H9 (cell line): ENCODE results near the gene GPR180. TPM values are rescaled to one million over a fixed set of nuclear protein-coding genes. Genes with fewer than 3 reads are reported as not detected.
A peak's percentile ranks its signal among the peaks of the same experiment; 100 is the strongest.

ENCODE experiments used
- DNase-seq: peaks from one replicate; pipeline ENCODE4 v3.0.0-alpha.2; 2017
- H2AFZ ChIP-seq: one replicate; pipeline ENCODE4 v1.6.1; 2013; ENCODE audit warnings: mild to moderate bottlenecking, low read length, control low read depth, moderate library complexity
- H2AK5ac ChIP-seq: 2 replicates; pipeline ENCODE4 v1.6.1; 2013; ENCODE audit warnings: low read length, control low read depth, mixed read lengths; ENCODE audit not compliant: insufficient read length
- H2BK120ac ChIP-seq: one replicate; pipeline ENCODE4 v1.6.1; 2013; ENCODE audit warnings: low read depth, mild to moderate bottlenecking, low read length, control low read depth, inconsistent platforms; ENCODE audit not compliant: poor library complexity, severe bottlenecking
- H2BK12ac ChIP-seq: 2 replicates; pipeline ENCODE4 v1.6.1; 2013; ENCODE audit warnings: low read length, control low read depth, mixed read lengths, low read depth; ENCODE audit not compliant: insufficient read length
- H2BK15ac ChIP-seq: 2 replicates; pipeline ENCODE4 v1.6.1; 2013; ENCODE audit warnings: low read depth, low read length, control low read depth
- H2BK20ac ChIP-seq: one replicate; pipeline ENCODE4 v1.6.1; 2013; ENCODE audit warnings: low read depth, mild to moderate bottlenecking, low read length, control low read depth, inconsistent platforms; ENCODE audit not compliant: poor library complexity, severe bottlenecking
- H2BK5ac ChIP-seq: 2 replicates; pipeline ENCODE4 v1.6.1; 2013; ENCODE audit warnings: low read length, control low read depth, mixed read lengths; ENCODE audit not compliant: insufficient read length
- H3K14ac ChIP-seq: 2 replicates; pipeline ENCODE4 v1.6.1; 2013; ENCODE audit warnings: low read length, control low read depth; ENCODE audit not compliant: insufficient read depth
- H3K18ac ChIP-seq: 2 replicates; pipeline ENCODE4 v1.6.1; 2013; ENCODE audit warnings: low read depth, mild to moderate bottlenecking, mixed read lengths, low read length, control low read depth; ENCODE audit not compliant: insufficient read length
- H3K23ac ChIP-seq: 2 replicates; pipeline ENCODE4 v1.6.1; 2013; ENCODE audit warnings: low read length, control low read depth, mixed read lengths, low read depth; ENCODE audit not compliant: insufficient read length
- H3K23me2 ChIP-seq: 2 replicates; pipeline ENCODE4 v1.6.1; 2013; ENCODE audit warnings: low read depth, mild to moderate bottlenecking, mixed read lengths, low read length, control low read depth; ENCODE audit not compliant: insufficient read length, poor library complexity, severe bottlenecking
- H3K27ac ChIP-seq: 2 replicates; pipeline ENCODE4 v1.5.1; 2013; ENCODE audit warnings: low read length, control low read depth, mixed read lengths, low read depth; ENCODE audit not compliant: insufficient read length
- H3K27me3 ChIP-seq: 2 replicates; pipeline ENCODE4 v1.6.1; 2013; ENCODE audit warnings: low read length, control low read depth, inconsistent platforms; ENCODE audit not compliant: insufficient read depth
- H3K4ac ChIP-seq: 2 replicates; pipeline ENCODE4 v1.6.1; 2013; ENCODE audit warnings: low read depth, mild to moderate bottlenecking, control low read depth, inconsistent platforms, low read length, moderate library complexity
- H3K4me1 ChIP-seq: 2 replicates; pipeline ENCODE4 v1.6.1; 2013; ENCODE audit warnings: low read length, control low read depth, inconsistent platforms; ENCODE audit not compliant: insufficient read depth
- H3K4me2 ChIP-seq: 2 replicates; pipeline ENCODE4 v1.6.1; 2013; ENCODE audit warnings: low read length, control low read depth, mixed read lengths; ENCODE audit not compliant: insufficient read length, insufficient read depth
- H3K56ac ChIP-seq: 2 replicates; pipeline ENCODE4 v1.6.1; 2013; ENCODE audit warnings: low read depth, mild to moderate bottlenecking, mixed read lengths, low read length, control low read depth; ENCODE audit not compliant: insufficient read length
- H3K79me1 ChIP-seq: 2 replicates; pipeline ENCODE4 v1.6.1; 2013; ENCODE audit warnings: low read depth, mild to moderate bottlenecking, moderate library complexity, low read length, control low read depth, inconsistent platforms; ENCODE audit not compliant: insufficient read depth, poor library complexity, severe bottlenecking
- H3K79me2 ChIP-seq: 2 replicates; pipeline ENCODE4 v1.6.1; 2013; ENCODE audit warnings: low read length, control low read depth, inconsistent platforms; ENCODE audit not compliant: insufficient read depth
- H3K9ac ChIP-seq: 2 replicates; pipeline ENCODE4 v1.6.1; 2013; ENCODE audit warnings: low read length, control low read depth, mixed read lengths; ENCODE audit not compliant: insufficient read length; ENCODE audit errors: extremely low read depth
- H3K9me3 ChIP-seq: one replicate; pipeline ENCODE4 v1.6.1; 2013; ENCODE audit warnings: low read depth, low read length, inconsistent platforms; ENCODE audit not compliant: control insufficient read depth
- H3T11ph ChIP-seq: one replicate; pipeline ENCODE4 v1.6.1; 2013; ENCODE audit warnings: mild to moderate bottlenecking, low read length, control low read depth, inconsistent platforms
- H4K20me1 ChIP-seq: one replicate; pipeline ENCODE4 v1.6.1; 2013; ENCODE audit not compliant: control insufficient read depth, insufficient read length, insufficient read depth
- H4K5ac ChIP-seq: 2 replicates; pipeline ENCODE4 v1.6.1; 2013; ENCODE audit warnings: low read depth, mild to moderate bottlenecking, mixed read lengths, low read length, control low read depth; ENCODE audit not compliant: insufficient read length
- H4K8ac ChIP-seq: replicated peaks from 2 replicates; pipeline ENCODE4 v1.6.1; 2013; ENCODE audit warnings: low read length, control low read depth, mixed read lengths, low read depth; ENCODE audit not compliant: insufficient read length
- H4K91ac ChIP-seq: 2 replicates; pipeline ENCODE4 v1.6.1; 2013; ENCODE audit warnings: low read depth, mild to moderate bottlenecking, moderate library complexity, mixed read lengths, low read length, control low read depth; ENCODE audit not compliant: insufficient read length
- H3K27ac Mint-ChIP-seq, 3 experiments: 2 replicates in 2 of 3; 3 replicates in 1 of 3; pipeline ENCODE4 v1.8.0; 2020 to 2021; ENCODE audit warnings: mixed read lengths in 3 of 3, mild to moderate bottlenecking in 1 of 3, moderate library complexity in 1 of 3
- H3K27me3 Mint-ChIP-seq: 2 replicates; pipeline ENCODE4 v1.8.0; 2021; ENCODE audit warnings: low read depth, mild to moderate bottlenecking, moderate library complexity, mixed read lengths
- H3K36me3 Mint-ChIP-seq, 3 experiments: 2 replicates in 2 of 3; 3 replicates in 1 of 3; pipeline ENCODE4 v1.8.0; 2020 to 2021; ENCODE audit warnings: low read depth in 3 of 3, mixed read lengths in 3 of 3; ENCODE audit not compliant: insufficient read depth in 1 of 3
- H3K4me1 Mint-ChIP-seq, 2 experiments: 2 replicates each; pipeline ENCODE4 v1.8.0; 2020; ENCODE audit warnings: mixed read lengths in 2 of 2
- H3K4me3 Mint-ChIP-seq, 2 experiments: 2 replicates in 1 of 2; 3 replicates in 1 of 2; pipeline ENCODE4 v1.8.0; 2020 to 2021; ENCODE audit warnings: mild to moderate bottlenecking in 2 of 2, mixed read lengths in 2 of 2, moderate library complexity in 1 of 2
- H3K9me3 Mint-ChIP-seq, 2 experiments: 2 replicates in 1 of 2; 3 replicates in 1 of 2; pipeline ENCODE4 v1.8.0; 2020; ENCODE audit warnings: mild to moderate bottlenecking in 2 of 2, mixed read lengths in 2 of 2, moderate library complexity in 1 of 2
- WGBS: extraction: QIAGEN DNeasy Blood & Tissue Kit; methylation state at CpG from one replicate; pipeline ENCODE4 v1.1.7; 2013; ENCODE audit warnings: missing lambda C conversion rate, low lambda C conversion rate, mixed read lengths; ENCODE audit not compliant: insufficient read length; ENCODE audit errors: extremely low coverage; 5-methylcytosine and 5-hydroxymethylcytosine counted together
- total RNA-seq: library from RNA; stranded (reverse); gene quantifications from 2 replicates; pipeline ENCODE4 v1.2.1, GENCODE V29; 2021
- TF ChIP-seq, protein P1 (sequence below): fragments of 200-600 bp; sonication (generic); conservative IDR thresholded peaks from 3 replicates; pipeline ENCODE4 v1.8.0; 2021; ENCODE audit warnings: antibody characterized with exemption, mild to moderate bottlenecking

The GPR180 gene
- total RNA-seq, 1 experiment from 2014 or later: 5.1 TPM

DNA sequence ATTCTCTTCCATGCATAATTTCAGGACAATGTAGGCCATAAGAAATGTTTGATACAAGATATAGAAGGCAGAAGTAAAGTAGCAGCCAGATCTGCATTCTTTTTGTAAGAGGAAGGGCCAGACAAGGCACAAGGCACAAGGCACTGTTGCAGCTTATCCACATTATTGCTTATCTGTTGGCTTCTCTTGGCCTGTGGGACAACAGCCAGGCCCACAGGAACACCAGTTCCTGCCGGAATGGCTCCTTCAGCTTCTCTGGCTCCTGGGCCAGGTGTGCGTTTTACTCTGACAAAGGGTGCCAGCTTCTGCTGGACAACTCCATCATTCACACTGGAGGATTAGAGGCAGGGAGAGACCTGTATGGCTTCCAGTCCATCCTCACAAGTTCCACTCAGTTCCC lies 29.2 kb downstream of the GPR180 start:
- no peak overlapping the region for H3K23ac ChIP-seq
- H3K4me1 ChIP-seq: peaks cover 5% of the 10 kb centered on the region; the same call in 1 of the 2 replicates
- H2BK15ac ChIP-seq: no peak overlapping the region
- no peaks in the 10 kb centered on the region for H3K27me3 ChIP-seq
- no peak overlapping the region for H3K4me3 Mint-ChIP-seq
- no peak overlapping the region for H4K91ac ChIP-seq
- no peak overlapping the region for H2AFZ ChIP-seq
- H3K27ac Mint-ChIP-seq: 0 out of 7 replicates have a peak overlapping the region, but pooled peaks of 1 of the 3 experiments have one; percentile 9
- no peaks in the 10 kb centered on the region for H3K9me3 Mint-ChIP-seq
- H3K9ac ChIP-seq: no peak overlapping the region
- no peak overlapping the region for H3T11ph ChIP-seq
- peaks cover 19 to 25% of the 10 kb centered on the region in 2 experiments for H3K4me1 Mint-ChIP-seq
- H3K27me3 Mint-ChIP-seq: no peaks in the 10 kb centered on the region
- H3K4ac ChIP-seq: no peak overlapping the region
- H4K8ac ChIP-seq: no peak overlapping the region
- no CpG with 5 or more reads among the region's 2 CpGs for WGBS
- H3K79me1 ChIP-seq: no peaks in the 10 kb centered on the region
- no peak overlapping the region for H3K27ac ChIP-seq
- H3K56ac ChIP-seq: no peak overlapping the region
- peaks cover 0 to 19% (median 18%) of the 10 kb centered on the region in 3 experiments; a peak in 5 of 7 replicates for H3K36me3 Mint-ChIP-seq
- no peak overlapping the region for H3K4me2 ChIP-seq
- H3K9me3 ChIP-seq: no peaks in the 10 kb centered on the region
- H3K14ac ChIP-seq: no peak overlapping the region
- H3K18ac ChIP-seq: no peak overlapping the region
- H4K20me1 ChIP-seq: no peaks in the 10 kb centered on the region
- no peaks in the 10 kb centered on the region for H3K79me2 ChIP-seq
- H2AK5ac ChIP-seq: no peak overlapping the region
- H2BK20ac ChIP-seq: no peak overlapping the region
- no peaks in the 10 kb centered on the region for H3K23me2 ChIP-seq
- no peak for DNase-seq
- TF ChIP-seq, protein P1, sequence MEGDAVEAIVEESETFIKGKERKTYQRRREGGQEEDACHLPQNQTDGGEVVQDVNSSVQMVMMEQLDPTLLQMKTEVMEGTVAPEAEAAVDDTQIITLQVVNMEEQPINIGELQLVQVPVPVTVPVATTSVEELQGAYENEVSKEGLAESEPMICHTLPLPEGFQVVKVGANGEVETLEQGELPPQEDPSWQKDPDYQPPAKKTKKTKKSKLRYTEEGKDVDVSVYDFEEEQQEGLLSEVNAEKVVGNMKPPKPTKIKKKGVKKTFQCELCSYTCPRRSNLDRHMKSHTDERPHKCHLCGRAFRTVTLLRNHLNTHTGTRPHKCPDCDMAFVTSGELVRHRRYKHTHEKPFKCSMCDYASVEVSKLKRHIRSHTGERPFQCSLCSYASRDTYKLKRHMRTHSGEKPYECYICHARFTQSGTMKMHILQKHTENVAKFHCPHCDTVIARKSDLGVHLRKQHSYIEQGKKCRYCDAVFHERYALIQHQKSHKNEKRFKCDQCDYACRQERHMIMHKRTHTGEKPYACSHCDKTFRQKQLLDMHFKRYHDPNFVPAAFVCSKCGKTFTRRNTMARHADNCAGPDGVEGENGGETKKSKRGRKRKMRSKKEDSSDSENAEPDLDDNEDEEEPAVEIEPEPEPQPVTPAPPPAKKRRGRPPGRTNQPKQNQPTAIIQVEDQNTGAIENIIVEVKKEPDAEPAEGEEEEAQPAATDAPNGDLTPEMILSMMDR: no peak
- H4K5ac ChIP-seq: no peak overlapping the region
- no peak overlapping the region for H2BK5ac ChIP-seq
- no peak overlapping the region for H2BK120ac ChIP-seq
- no peak overlapping the region for H2BK12ac ChIP-seq
